ENCODE results near the gene INPP4B. TPM values are rescaled to one million over a fixed set of nuclear protein-coding genes. Genes with fewer than 3 reads are reported as not detected.

INPP4B gene
- total RNA-seq, 1 donor from 2014 or later: 78.7 TPM

GRCh38 chr4:142021181-142021580 lies 824.9 kb downstream of the INPP4B start:
- no peak for DNase-seq (ENCODE audit: low spot score)

- DNase-seq (ENCODE audit: low spot score): no peak
Measured at GRCh38 chr4:142016031-142016430, 830.1 kb downstream of the INPP4B start.

GRCh38 chr4:142009751-142010150 lies 836.4 kb downstream of the INPP4B start:
- no peak for DNase-seq (ENCODE audit: low spot score)

DNA sequence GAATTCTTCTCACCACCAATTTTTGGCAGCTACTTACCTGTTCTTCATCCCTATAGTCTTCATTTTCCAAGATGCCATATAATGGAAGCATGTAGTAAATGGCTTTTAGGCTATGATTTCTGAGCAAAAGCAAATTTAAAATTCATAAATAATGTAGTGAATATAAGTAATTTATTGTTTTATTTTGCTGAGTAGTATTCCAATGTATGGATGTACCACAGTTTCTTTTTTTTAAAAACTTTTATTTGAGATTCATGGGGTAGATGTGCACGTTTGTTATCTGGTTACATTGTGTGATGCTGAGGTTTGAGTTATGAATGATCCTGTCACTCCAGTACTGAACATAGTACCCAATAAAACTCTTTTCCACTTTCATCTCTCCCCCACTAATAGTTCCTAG lies 840.6 kb downstream of the INPP4B start:
- no peak for DNase-seq (ENCODE audit: low spot score)

DNA sequence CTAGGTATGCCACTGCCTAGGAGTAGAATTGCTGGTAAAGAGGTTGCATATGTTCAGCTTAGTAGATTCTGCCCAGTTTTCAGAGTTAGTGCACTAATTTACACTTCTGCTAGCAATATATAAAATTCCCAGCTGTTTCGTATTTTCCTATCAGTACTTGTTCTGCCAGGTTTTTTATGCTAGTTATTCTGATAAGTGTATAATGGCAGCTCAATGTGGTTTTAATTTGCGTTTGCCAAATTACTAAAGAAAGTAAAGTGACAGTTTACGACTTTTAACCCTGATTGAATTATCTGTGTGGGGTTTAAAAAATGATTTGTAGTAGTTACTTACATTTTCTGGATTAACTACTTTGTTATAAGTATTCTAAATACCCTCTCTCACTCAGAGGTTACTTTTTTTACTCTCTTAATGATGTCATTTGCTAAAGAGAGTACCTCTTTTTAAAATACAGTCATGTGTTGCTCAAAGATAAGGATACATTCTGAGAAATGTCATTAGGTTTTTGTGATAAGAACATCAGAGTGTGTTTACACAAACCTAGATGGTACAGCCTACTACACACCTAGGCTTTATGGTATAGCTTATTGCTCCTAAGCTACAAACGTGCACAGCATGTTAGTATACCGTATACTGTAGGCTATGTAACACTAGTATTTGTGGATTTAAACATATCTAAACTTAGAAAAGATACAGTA lies 846.5 kb downstream of the INPP4B start:
- DNase-seq (ENCODE audit: low spot score): no peak

DNA sequence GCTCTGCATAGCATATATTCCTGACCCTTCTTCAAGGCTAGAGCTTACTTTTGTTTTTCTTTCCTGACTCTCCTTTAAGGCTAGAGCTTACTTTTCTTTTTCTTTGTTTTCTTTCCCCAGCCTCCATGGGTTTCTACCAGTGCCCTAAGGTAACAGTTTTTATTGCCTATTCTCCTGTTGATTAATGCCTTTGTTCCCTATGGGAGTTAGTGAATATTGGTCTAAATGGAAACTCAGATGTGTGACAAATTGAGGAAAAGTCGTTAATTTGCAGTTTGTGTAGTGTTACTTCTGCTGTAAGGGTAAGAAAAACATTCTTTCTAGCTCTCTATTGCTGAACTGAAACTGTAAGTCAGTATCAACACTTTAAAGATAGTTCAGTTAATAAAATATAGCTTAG lies 851.0 kb downstream of the INPP4B start:
- DNase-seq (ENCODE audit: low spot score): no peak

- DNase-seq (ENCODE audit: low spot score): no peak
Measured at GRCh38 chr4:141977433-141977832, 868.7 kb downstream of the INPP4B start.

Measured in umbilical cord (tissue), 2 donors.